PC-3 (cell line): ENCODE data around the gene OR52K2.

Source experiments
- CTCF ChIP-seq: fragments of 300-600 bp; sonication (generic); conservative IDR thresholded peaks from 2 replicates; pipeline ENCODE4 v1.5.1; 2017; ENCODE audit warnings: antibody characterized with exemption, low read depth, mild to moderate bottlenecking, low read length
- EZH2 ChIP-seq: fragments of 300-600 bp; sonication (generic); IDR thresholded peaks from one replicate; pipeline ENCODE4 v1.6.1; 2017; ENCODE audit warnings: antibody characterized with exemption, mild to moderate bottlenecking, low read length; ENCODE audit not compliant: unreplicated experiment
- EZH2phosphoT487 ChIP-seq: fragments of 300-600 bp; sonication (generic); IDR thresholded peaks from 2 replicates; pipeline ENCODE4 v1.6.1; 2018; ENCODE audit warnings: mild to moderate bottlenecking, antibody characterized with exemption, low read length, borderline replicate concordance

GRCh38 chr11:4466871-4467442 is 17.9 kb downstream of the OR52K2 start:
- TF ChIP-seq CTCF = no peak
- TF ChIP-seq EZH2 = no peak
- TF ChIP-seq EZH2phosphoT487 = no peak
